ENCODE measurements around the gene ZNF98.

The ZNF98 gene
- total RNA-seq, result 0 reads per million in 4 donors

DNA sequence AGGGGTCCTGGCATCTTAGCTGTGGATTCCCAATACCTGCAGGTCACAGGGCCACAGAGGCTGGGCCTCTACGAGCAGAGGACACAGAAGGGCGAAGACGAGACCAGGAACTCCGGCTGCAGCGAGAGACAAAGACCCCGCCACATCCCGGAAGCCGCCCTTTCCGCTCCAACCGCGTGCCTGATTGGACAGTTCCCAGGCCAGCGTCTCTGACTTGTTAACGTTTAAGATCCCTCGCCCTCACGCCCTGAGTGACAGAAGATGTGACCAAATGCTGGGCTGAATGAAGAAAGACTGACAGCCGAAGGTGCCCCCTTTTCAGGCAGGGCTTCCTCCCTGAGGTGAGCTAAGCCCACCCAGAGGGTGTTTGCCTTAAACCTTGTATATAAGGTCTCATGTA lies at the start of gene ZNF98:
Gene ZNF98 (minus strand): TSS at position 136 of the 400 bp plus-strand sequence. CDS start 122 bp downstream, at position 14.
- no peak for DNase-seq

DNA sequence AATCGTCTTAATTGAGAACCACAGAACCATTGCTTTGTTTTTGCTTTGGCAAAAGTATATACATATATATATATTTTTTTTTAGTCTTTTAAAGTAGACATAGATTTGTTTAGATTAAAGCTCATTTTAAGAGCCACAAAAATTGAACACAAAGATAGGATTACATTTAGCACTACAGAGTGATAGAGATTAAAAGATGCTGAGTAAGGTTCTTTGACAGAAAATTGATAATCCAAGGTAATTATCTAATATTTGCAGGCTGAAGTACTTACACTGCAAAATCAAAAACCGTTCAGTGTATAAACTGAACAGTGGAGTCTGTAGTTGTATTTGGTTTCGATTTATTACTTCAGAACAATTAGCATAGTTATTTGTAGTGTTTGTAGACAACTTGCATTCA lies 24.5 kb upstream of the ZNF98 start:
- no peak for DNase-seq

DNA sequence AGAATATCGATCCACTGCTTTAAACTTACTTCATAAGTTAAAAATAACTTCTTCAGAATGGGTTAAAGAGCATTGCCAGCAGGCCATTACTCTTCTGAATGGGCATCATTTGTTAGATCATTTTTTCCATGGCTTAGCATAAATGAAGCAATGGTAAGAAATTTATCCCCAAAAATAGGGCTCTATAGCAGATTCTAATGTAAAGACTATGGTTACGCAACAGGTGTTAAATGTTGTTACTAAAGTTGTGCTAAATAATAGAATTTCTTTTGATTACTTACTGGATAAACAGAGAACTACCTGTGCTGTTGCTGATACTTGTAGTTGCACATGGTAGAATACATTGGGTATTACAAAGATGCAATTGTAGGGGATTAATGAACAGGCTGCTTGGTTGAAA lies 15.9 kb upstream of the ZNF98 start:
- DNase-seq, result no peak

DNA sequence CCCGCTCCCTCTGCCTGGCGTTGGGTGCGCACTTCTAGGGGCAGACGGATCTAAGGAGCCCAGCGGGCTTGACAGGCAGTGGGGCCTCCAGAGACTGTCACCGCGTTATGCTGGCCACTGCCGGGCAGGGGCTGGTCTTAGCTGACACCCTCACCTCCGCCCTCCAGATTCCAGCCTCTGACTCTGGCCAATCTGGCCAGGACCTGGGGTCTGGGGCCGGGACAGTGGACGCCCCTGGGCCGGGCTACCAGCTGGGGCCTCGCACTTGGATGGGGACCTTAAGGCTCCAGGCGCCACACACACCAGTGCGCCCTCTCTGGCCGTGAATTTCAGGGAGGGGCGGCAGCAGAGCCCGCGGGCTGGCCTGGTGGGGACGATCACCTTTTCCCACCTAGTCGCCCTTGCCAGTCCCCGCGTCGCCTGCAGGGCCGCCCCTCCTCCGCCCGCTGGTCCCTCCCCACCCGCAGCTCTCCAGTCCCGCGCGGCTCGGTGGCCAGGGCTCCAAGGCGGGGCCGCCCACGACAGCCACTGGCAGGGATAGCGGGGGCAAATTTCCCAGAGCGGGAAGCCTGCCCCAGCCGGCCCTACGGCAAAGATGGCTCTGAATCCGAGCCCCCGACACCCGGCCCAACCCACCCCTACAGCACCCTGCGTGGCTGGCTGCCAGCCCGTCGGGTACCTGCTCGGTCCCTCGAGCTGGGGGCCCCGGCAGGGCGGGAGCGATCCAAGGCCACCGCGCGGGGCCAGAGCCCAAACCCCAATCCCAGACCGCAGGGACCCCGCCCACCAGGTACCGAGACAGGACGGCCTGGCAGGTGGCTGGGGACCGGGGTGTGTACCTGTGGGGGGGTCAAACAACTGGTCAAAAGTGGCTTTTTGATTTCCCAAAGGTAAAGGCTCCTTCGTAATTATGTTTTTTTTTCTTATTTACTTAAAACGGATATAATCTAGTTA lies 6.1 kb upstream of the ZNF98 start:
- DNase-seq, result no peak

DNA sequence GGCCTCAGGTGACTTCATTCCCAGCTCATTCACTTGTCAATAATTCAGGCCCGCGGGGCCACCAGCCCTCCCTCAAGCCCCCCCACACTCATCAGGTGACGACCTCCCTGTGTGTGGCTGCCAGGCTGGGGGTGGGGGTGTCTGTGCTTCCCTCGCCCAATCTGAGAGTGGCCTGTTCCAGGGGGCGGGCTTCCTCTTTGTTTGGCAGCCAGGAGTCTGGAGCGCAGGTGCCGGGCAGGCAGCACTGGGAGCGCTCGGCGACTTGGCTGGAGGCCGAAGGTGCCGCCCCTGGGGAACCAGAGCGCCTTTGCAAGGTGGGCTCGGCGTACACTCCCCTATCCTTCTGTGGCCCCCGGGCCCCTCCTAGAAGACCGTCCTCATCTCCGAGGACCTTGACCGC lies 5.4 kb upstream of the ZNF98 start:
- DNase-seq, result no peak

DNA sequence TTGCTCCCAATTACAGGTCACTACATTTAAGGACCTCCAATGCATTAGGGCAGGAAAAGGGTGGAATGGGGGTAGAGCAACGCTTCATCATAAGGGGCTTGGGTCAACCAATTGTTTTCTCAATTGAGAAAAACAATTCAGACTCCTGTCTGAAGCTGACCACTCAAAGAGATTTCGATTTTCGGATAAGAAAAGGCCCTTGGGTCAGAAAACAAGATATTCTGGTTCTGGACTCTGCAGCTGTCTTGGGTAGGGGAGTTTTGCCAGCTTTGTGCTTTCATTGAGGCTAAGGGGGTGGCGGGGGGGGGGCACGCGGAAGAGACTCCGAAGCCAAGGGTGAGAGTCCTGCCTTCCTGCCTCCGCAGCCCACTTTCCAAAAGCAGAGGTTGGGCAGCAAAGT lies 4.8 kb upstream of the ZNF98 start:
- DNase-seq, result no peak

DNA sequence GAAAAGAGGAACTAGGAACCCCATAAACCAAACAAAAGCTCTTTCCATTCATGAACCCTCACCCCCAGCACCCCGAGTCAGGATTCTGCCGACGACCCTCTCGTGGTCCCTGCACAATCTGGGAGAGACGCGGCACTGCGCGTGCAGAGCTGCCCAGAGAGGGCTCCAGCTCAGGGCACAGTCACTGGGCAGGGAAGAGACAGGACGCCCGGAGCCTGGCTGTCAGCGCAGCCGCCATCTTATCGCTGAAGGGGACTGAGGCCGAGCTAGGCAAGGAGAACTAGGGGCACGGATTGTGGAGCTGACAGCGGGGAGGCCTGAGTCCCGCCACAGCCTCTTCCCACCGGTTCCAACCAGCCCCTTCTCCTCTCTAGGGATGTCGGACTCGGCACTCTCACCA lies 349 bp downstream of the ZNF98 start:
- DNase-seq, result no peak

DNA sequence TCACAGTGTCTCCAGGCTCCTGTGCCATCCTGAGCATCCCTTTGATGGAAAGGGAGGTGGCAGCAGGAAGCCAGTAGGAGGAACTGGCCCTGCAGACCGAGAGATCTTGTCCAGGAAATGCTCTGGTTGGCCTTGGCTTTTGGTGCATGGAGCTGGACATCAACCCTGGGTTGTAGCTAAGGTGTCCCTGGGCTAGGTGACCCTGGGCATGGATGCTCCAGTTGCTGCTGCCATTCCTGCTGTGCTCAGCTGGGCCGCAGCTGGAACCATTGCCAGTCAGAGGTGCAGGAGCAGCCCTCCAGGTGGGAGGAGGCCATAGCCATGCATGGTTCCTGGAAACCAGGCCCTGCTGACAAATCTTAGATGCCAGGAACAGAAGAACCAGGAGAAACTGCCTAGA lies 67.5 kb downstream of the ZNF98 start:
- no peak for DNase-seq
